ENCODE results near the gene IRF2.

DNA sequence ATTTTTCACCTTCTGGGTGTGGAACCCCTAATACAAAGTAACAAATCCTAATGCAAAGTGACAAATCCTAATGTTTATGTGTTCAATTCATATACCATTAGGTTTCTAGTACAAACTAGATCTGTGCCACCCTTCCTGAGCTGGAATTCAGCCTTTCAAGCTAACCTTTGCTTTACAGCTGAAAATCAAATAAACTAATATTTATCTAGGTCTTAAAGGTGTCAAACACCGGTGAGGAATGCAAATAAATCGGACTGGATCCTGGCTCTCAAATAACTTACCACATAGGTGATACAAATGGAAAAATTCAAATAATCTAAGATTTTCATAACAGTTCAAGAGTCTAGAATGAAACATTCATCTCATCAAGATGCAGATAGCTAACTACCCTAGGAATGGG, 11.6 kb downstream of the IRF2 start:
- TF ChIP-seq, protein P1, sequence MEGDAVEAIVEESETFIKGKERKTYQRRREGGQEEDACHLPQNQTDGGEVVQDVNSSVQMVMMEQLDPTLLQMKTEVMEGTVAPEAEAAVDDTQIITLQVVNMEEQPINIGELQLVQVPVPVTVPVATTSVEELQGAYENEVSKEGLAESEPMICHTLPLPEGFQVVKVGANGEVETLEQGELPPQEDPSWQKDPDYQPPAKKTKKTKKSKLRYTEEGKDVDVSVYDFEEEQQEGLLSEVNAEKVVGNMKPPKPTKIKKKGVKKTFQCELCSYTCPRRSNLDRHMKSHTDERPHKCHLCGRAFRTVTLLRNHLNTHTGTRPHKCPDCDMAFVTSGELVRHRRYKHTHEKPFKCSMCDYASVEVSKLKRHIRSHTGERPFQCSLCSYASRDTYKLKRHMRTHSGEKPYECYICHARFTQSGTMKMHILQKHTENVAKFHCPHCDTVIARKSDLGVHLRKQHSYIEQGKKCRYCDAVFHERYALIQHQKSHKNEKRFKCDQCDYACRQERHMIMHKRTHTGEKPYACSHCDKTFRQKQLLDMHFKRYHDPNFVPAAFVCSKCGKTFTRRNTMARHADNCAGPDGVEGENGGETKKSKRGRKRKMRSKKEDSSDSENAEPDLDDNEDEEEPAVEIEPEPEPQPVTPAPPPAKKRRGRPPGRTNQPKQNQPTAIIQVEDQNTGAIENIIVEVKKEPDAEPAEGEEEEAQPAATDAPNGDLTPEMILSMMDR (IDR thresholded peaks at IDR 0.05; ENCODE audit: poor library complexity, severe bottlenecking), result no peak
- TF ChIP-seq POLR2AphosphoS5 (IDR thresholded peaks at IDR 0.05), result no peak
